DND-41 (cell line): ENCODE measurements around the gene NBAS.
"Not testable (repeated sequence)": the region's sequence is repeated elsewhere in the genome, so short reads cannot be mapped to it uniquely, and the experiment has no call there.

Source experiments
- ATAC-seq: fragments of 200-7000 bp; cut with Tn5 transposase; 3 replicates; pipeline ENCODE4 v1.9.1; 2021; ENCODE audit warnings: low read depth; ENCODE audit not compliant: insufficient read depth
- DNase-seq: peaks from one replicate; pipeline ENCODE4 v3.0.0-alpha.2; 2020
- H2AFZ ChIP-seq: 2 replicates; pipeline ENCODE4 v1.6.0; 2012; ENCODE audit warnings: low read depth, low read length
- H3K27ac ChIP-seq: 2 replicates; pipeline ENCODE4 v1.5.1; 2012; ENCODE audit warnings: low read length, inconsistent platforms
- H3K27me3 ChIP-seq: fragments of 200-600 bp; sonication (generic); 2 replicates; pipeline ENCODE4 v1.6.0; 2012; ENCODE audit warnings: low read length, mild to moderate bottlenecking, inconsistent platforms; ENCODE audit not compliant: insufficient read depth, poor library complexity
- H3K36me3 ChIP-seq: 2 replicates; pipeline ENCODE4 v1.5.1; 2012; ENCODE audit warnings: low read length, inconsistent platforms; ENCODE audit not compliant: insufficient read depth
- H3K4me1 ChIP-seq: 2 replicates; pipeline ENCODE4 v1.5.1; 2012; ENCODE audit warnings: mild to moderate bottlenecking, low read length; ENCODE audit not compliant: insufficient read depth
- H3K4me2 ChIP-seq: 2 replicates; pipeline ENCODE4 v1.6.0; 2012; ENCODE audit warnings: mild to moderate bottlenecking, moderate library complexity, low read length, inconsistent platforms; ENCODE audit not compliant: insufficient read depth
- H3K4me3 ChIP-seq, 2 experiments: fragments of 200-600 bp in 1 of 2; shearing (Covaris generic) in 1 of 2; 2 replicates each; pipeline ENCODE4 v1.5.1; 2012 to 2016; ENCODE audit warnings: inconsistent platforms in 2 of 2, low read length in 2 of 2, mild to moderate bottlenecking in 2 of 2, low read depth in 1 of 2, moderate library complexity in 1 of 2
- H3K79me2 ChIP-seq: 2 replicates; pipeline ENCODE4 v1.6.0; 2012; ENCODE audit warnings: low read length, inconsistent platforms; ENCODE audit not compliant: insufficient read depth
- H3K9ac ChIP-seq: 2 replicates; pipeline ENCODE4 v1.6.0; 2012; ENCODE audit warnings: low read depth, mild to moderate bottlenecking, inconsistent platforms, low read length, moderate library complexity
- H3K9me3 ChIP-seq: 2 replicates; pipeline ENCODE4 v1.5.1; 2012; ENCODE audit warnings: low read length, moderate library complexity, mild to moderate bottlenecking, inconsistent platforms; ENCODE audit not compliant: insufficient read depth, severe bottlenecking
- H4K20me1 ChIP-seq: 2 replicates; pipeline ENCODE4 v1.6.0; 2012; ENCODE audit warnings: low read length; ENCODE audit not compliant: insufficient read depth
- CTCF ChIP-seq: IDR thresholded peaks from 2 replicates; pipeline ENCODE4 v1.5.1; 2012; ENCODE audit warnings: borderline replicate concordance, low read length, moderate library complexity, mild to moderate bottlenecking; ENCODE audit not compliant: poor library complexity, severe bottlenecking; ENCODE audit errors: extremely low read depth
- EZH2 ChIP-seq: IDR thresholded peaks from 3 replicates; pipeline ENCODE4 v1.6.1; 2012; ENCODE audit warnings: borderline replicate concordance, low read depth, mild to moderate bottlenecking, moderate library complexity, low read length, inconsistent platforms; ENCODE audit not compliant: severe bottlenecking

The NBAS gene

DNA sequence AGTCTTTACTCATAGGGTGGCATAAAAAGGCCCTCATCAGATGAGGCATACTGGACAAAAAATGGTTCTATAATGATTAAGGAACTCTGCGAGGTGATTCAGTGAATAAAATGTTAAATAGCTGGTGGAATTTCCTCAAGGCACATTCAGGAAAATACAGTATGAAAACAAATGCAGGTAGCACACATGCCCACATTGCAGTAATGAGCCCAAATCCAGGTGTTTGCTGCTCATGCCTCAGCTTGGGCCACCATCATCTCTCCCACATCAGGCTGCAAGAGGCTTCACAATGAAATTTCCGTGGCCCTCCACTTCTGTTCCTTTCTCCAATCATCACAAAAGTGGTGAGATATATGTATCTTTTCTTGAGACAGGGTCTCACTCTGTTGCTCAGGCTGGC is 298.3 kb downstream of the NBAS start:
- no peaks in the 10 kb centered on the region for H3K4me1 ChIP-seq

GRCh38 chr2:15260835-15261234 is 300.3 kb downstream of the NBAS start:
- ATAC-seq (no peak), DNase-seq (no peak)
- H3K79me2 ChIP-seq: no peaks in the 10 kb centered on the region
- peaks cover 4% of the 10 kb centered on the region; the same call in 1 of the 2 replicates for H3K36me3 ChIP-seq
- H2AFZ ChIP-seq: no peak overlapping the region
- H3K27ac ChIP-seq: no peak overlapping the region
- no peaks in the 10 kb centered on the region for H4K20me1 ChIP-seq
- H3K9ac ChIP-seq: no peak overlapping the region
- H3K27me3 ChIP-seq: no peaks in the 10 kb centered on the region
- H3K4me3 ChIP-seq: no peak overlapping the region
- H3K9me3 ChIP-seq: peaks cover 5% of the 10 kb centered on the region
- TF ChIP-seq EZH2 (no peak), CTCF (no peak)
- no peaks in the 10 kb centered on the region for H3K4me1 ChIP-seq
- H3K4me2 ChIP-seq: no peak overlapping the region

More for the DNA sequence above, 298.3 kb downstream of the NBAS start:
- H3K36me3 ChIP-seq: peaks cover 4% of the 10 kb centered on the region; the same call in 1 of the 2 replicates
- no peak overlapping the region for H2AFZ ChIP-seq
- H3K4me2 ChIP-seq: no peak overlapping the region
- no peaks in the 10 kb centered on the region for H4K20me1 ChIP-seq
- ATAC-seq: no peak
- H3K79me2 ChIP-seq: no peaks in the 10 kb centered on the region
- peaks cover 5% of the 10 kb centered on the region for H3K9me3 ChIP-seq
- H3K4me3 ChIP-seq: no peak overlapping the region
- no peak overlapping the region for H3K27ac ChIP-seq
- no peaks in the 10 kb centered on the region for H3K27me3 ChIP-seq
- TF ChIP-seq CTCF (no peak), EZH2 (no peak)
- DNase-seq: no peak
- H3K9ac ChIP-seq: no peak overlapping the region

- ATAC-seq: no peak
- Histone ChIP-seq H3K36me3 (peaks cover 4% of the 10 kb centered on the region; the same call in 1 of the 2 replicates), H3K27ac (no peak overlapping the region), H3K9ac (no peak overlapping the region), H2AFZ (no peak overlapping the region), H3K4me2 (no peak overlapping the region), H3K27me3 (no peaks in the 10 kb centered on the region), H3K79me2 (no peaks in the 10 kb centered on the region), H3K9me3 (peaks cover 5% of the 10 kb centered on the region), H3K4me1 (no peaks in the 10 kb centered on the region), H4K20me1 (no peaks in the 10 kb centered on the region), H3K4me3 (no peak overlapping the region)
- no peak for DNase-seq
- TF ChIP-seq CTCF (no peak), EZH2 (no peak)
These were observed 300.9 kb downstream of the NBAS start for GRCh38 chr2:15260196-15260595.

GRCh38 chr2:15259356-15259756 is 301.8 kb downstream of the NBAS start:
- H3K9ac ChIP-seq: no peak overlapping the region
- H4K20me1 ChIP-seq: no peaks in the 10 kb centered on the region
- H3K9me3 ChIP-seq: peaks cover 5% of the 10 kb centered on the region
- no peak overlapping the region for H3K4me3 ChIP-seq
- no peaks in the 10 kb centered on the region for H3K4me1 ChIP-seq
- H3K36me3 ChIP-seq: peaks cover 4% of the 10 kb centered on the region; the same call in 1 of the 2 replicates
- no peak for DNase-seq
- no peaks in the 10 kb centered on the region for H3K27me3 ChIP-seq
- H3K4me2 ChIP-seq: no peak overlapping the region
- H3K79me2 ChIP-seq: no peaks in the 10 kb centered on the region
- no peak overlapping the region for H2AFZ ChIP-seq
- H3K27ac ChIP-seq: no peak overlapping the region
- ATAC-seq: no peak
- no peak for TF ChIP-seq CTCF

DNA sequence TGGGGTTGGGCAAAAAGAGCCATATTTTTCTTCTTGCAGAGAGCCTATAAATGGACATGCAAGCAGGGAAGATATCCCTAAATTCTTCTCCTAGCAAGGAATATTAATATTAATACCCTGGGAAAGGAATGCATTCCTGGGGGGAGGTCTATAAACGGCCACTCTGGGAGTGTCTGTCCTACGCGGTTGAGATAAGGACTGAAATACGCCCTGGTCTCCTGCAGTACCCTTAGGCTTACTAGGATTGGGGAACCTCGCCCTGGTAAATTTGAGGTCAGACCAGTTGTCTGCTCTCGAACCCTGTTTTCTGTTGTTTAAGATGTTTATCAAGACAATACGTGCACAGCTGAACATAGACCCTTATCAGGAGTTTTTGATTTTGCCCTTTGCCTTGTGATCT is 302.7 kb downstream of the NBAS start:
- H3K4me1 ChIP-seq, H3K36me3 ChIP-seq, H3K27me3 ChIP-seq, H3K9ac ChIP-seq, H4K20me1 ChIP-seq, H3K27ac ChIP-seq, H3K4me2 ChIP-seq, H3K4me3 ChIP-seq, ATAC-seq, H3K9me3 ChIP-seq, H3K79me2 ChIP-seq, H2AFZ ChIP-seq: not testable (repeated sequence)
- peak; percentile 10 for DNase-seq
